IMR-90 (cell line): Measurements from ENCODE around the gene LARP1.

Source experiments
- BHLHE40 ChIP-seq: fragments of 150-350 bp; IDR thresholded peaks from 2 replicates; pipeline ENCODE4 v1.6.1; 2016; ENCODE audit warnings: mild to moderate bottlenecking, low read depth, low read length
- CTCF ChIP-seq: conservative IDR thresholded peaks from 2 replicates; pipeline ENCODE4 v1.5.1; 2012; ENCODE audit warnings: mild to moderate bottlenecking, low read depth, low read length, improper control_type of control experiment
- MXI1 ChIP-seq: IDR thresholded peaks from 2 replicates; pipeline ENCODE4 v1.6.1; 2012; ENCODE audit warnings: low read depth, mild to moderate bottlenecking, low read length, moderate library complexity, borderline replicate concordance
- POLR2A ChIP-seq: IDR thresholded peaks from 2 replicates; pipeline ENCODE4 v1.6.1; 2012; ENCODE audit warnings: mild to moderate bottlenecking, low read depth, low read length
- RFX5 ChIP-seq: IDR thresholded peaks from 2 replicates; pipeline ENCODE4 v1.8.0; 2012; ENCODE audit warnings: low read depth, mild to moderate bottlenecking, low read length, moderate library complexity

- TF ChIP-seq POLR2A (no peak), CTCF (no peak), BHLHE40 (no peak), RFX5 (no peak), MXI1 (no peak)
Measured at GRCh38 chr5:154802050-154802449, 46.9 kb downstream of the LARP1 start.
